ENCODE data around the gene MACC1. TPM values are rescaled to one million over a fixed set of nuclear protein-coding genes. Genes with fewer than 3 reads are reported as not detected.

Gene MACC1
- total and polyA plus RNA-seq, 2 donors (not counting 3 experiments of a cell fraction or from before 2014, with no cell fraction given), result not detected

- H3K9me3 ChIP-seq (replicated peaks; ENCODE audit: control insufficient read depth, insufficient read depth, low read length), result no peaks in the 10 kb centered on the region
- H3K4me3 ChIP-seq (replicated peaks in 1 of 3; ENCODE audit: insufficient read depth in 1 of 3, low read depth in 1 of 3, low read length in 3 of 3), result no peak overlapping the region
- ChIA-PET POLR2A (no interaction called here), CTCF (no interaction called here)
- H3K9me1 ChIP-seq (replicated peaks; ENCODE audit: control insufficient read depth, extremely low read depth, insufficient read depth, low read length), result no peaks in the 10 kb centered on the region
- H4K20me1 ChIP-seq (replicated peaks; ENCODE audit: control insufficient read depth, extremely low read depth, insufficient read depth, low read length), result no peaks in the 10 kb centered on the region
- H3K27me3 ChIP-seq (ENCODE audit: control insufficient read depth in 2 of 2, insufficient read depth in 2 of 2, low read length in 2 of 2), result no peaks in the 10 kb centered on the region
- DNase-seq (ENCODE audit: low read depth, low spot score) (no peak), FAIRE-seq (no peak)
- H2AFZ ChIP-seq (ENCODE audit: low read depth, low read length), result no peak overlapping the region
- no peaks in the 10 kb centered on the region for H3K36me3 ChIP-seq (ENCODE audit: control insufficient read depth in 2 of 2, extremely low read depth in 1 of 2, insufficient read depth in 2 of 2, low read length in 2 of 2)
- dilution Hi-C loops (cut with MboI; ENCODE audit: extremely low pct_ligation_motif_present, low sequenced_read_pairs), result no loop called here
- no peaks in the 10 kb centered on the region for H3K4me1 ChIP-seq (ENCODE audit: control insufficient read depth, extremely low read depth, insufficient read depth, low read length)
- no peak for TF ChIP-seq MYC (IDR thresholded peaks at IDR 0.05; ENCODE audit: low read depth, low read length)
- no peak overlapping the region for H3K4me2 ChIP-seq (ENCODE audit: insufficient read depth, low read length)
- H3K9ac ChIP-seq (replicated peaks; ENCODE audit: extremely low read depth, insufficient read depth, low read length), result no peak overlapping the region
- intact Hi-C loops (cut with micrococcal nuclease), result no loop called here
- no peak overlapping the region for H3K27ac ChIP-seq (ENCODE audit: insufficient read depth, low read depth, low read length)
- BruUV-seq (replicated peaks), result no TSS peak
- H3K79me2 ChIP-seq (ENCODE audit: control insufficient read depth, insufficient read depth, low read length), result no peaks in the 10 kb centered on the region
Measured at GRCh38 chr7:20238754-20239324, 21.7 kb upstream of the MACC1 start.

GRCh38 chr7:20238194-20238753 lies 21.1 kb upstream of the MACC1 start:
- H3K4me2 ChIP-seq (ENCODE audit: insufficient read depth, low read length), result no peak overlapping the region
- ChIA-PET POLR2A (no interaction called here), CTCF (no interaction called here)
- TF ChIP-seq MAX (IDR thresholded peaks at IDR 0.05; ENCODE audit: insufficient read depth, insufficient read length) (no peak), POLR2A (IDR thresholded peaks at IDR 0.05; ENCODE audit: low read depth, low read length) (no peak), MYC (IDR thresholded peaks at IDR 0.05; ENCODE audit: low read depth, low read length) (no peak), FOS (IDR thresholded peaks at IDR 0.05; ENCODE audit: borderline replicate concordance, insufficient read depth, low read length) (no peak), CTCF (IDR thresholded peaks at IDR 0.05; ENCODE audit: extremely low read depth in 1 of 2, insufficient read depth in 1 of 2, low read depth in 1 of 2, low read length in 2 of 2) (no peak), GATA2 (IDR thresholded peaks at IDR 0.05; ENCODE audit: insufficient read depth, insufficient read length, low read depth, low read length) (no peak), POLR2AphosphoS5 (IDR thresholded peaks at IDR 0.05; ENCODE audit: insufficient read depth, low read depth, low read length) (no peak), JUN (IDR thresholded peaks at IDR 0.05; ENCODE audit: borderline replicate concordance, insufficient read depth, insufficient read length, low read depth) (no peak), EZH2 (IDR thresholded peaks at IDR 0.05; ENCODE audit: borderline replicate concordance, low read depth, low read length, severe bottlenecking) (no peak)
- no peaks in the 10 kb centered on the region for H3K9me1 ChIP-seq (replicated peaks; ENCODE audit: control insufficient read depth, extremely low read depth, insufficient read depth, low read length)
- dilution Hi-C loops (cut with MboI; ENCODE audit: extremely low pct_ligation_motif_present, low sequenced_read_pairs), result no loop called here
- H3K9me3 ChIP-seq (replicated peaks; ENCODE audit: control insufficient read depth, insufficient read depth, low read length), result no peaks in the 10 kb centered on the region
- no peaks in the 10 kb centered on the region for H3K4me1 ChIP-seq (ENCODE audit: control insufficient read depth, extremely low read depth, insufficient read depth, low read length)
- BruUV-seq (replicated peaks), result no TSS peak
- H3K79me2 ChIP-seq (ENCODE audit: control insufficient read depth, insufficient read depth, low read length), result no peaks in the 10 kb centered on the region
- H3K4me3 ChIP-seq (replicated peaks in 1 of 3; ENCODE audit: insufficient read depth in 1 of 3, low read depth in 1 of 3, low read length in 3 of 3), result no peak overlapping the region
- no peak overlapping the region for H2AFZ ChIP-seq (ENCODE audit: low read depth, low read length)
- no peak for DNase-seq (ENCODE audit: low read depth, low spot score)
- no peak for FAIRE-seq
- H3K9ac ChIP-seq (replicated peaks; ENCODE audit: extremely low read depth, insufficient read depth, low read length), result no peak overlapping the region
- H4K20me1 ChIP-seq (replicated peaks; ENCODE audit: control insufficient read depth, extremely low read depth, insufficient read depth, low read length), result no peaks in the 10 kb centered on the region
- no peak overlapping the region for H3K27ac ChIP-seq (ENCODE audit: insufficient read depth, low read depth, low read length)
- no peaks in the 10 kb centered on the region for H3K36me3 ChIP-seq (ENCODE audit: control insufficient read depth in 2 of 2, extremely low read depth in 1 of 2, insufficient read depth in 2 of 2, low read length in 2 of 2)
- no peaks in the 10 kb centered on the region for H3K27me3 ChIP-seq (ENCODE audit: control insufficient read depth in 2 of 2, insufficient read depth in 2 of 2, low read length in 2 of 2)
- intact Hi-C loops (cut with micrococcal nuclease), result no loop called here
